Measurements from ENCODE around the gene IL1RAPL1.

DNA sequence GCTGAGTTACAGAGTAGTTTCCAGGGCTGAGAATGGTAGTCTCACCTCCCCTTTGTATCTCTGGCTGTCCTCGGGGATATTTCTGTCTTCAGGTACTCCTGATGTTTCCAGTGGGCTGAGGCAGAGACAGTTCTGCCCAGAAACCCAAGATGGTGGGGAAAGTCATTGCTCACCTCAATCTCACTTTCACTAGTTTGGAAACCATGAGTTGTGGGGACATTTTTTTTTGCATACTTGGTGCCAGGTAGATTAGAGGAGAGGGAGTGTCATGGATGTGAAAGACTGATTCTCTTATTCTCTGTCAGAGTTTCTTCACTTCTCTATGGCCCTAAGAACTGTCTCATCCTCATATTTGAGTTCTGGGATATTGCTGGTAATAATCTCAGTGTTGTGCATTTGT is 919.5 kb downstream of the IL1RAPL1 start:
- TF ChIP-seq CSDC2 (CRISPR knock-in tag; IDR thresholded peaks at IDR 0.05), result no peak
- TF ChIP-seq, protein P1, sequence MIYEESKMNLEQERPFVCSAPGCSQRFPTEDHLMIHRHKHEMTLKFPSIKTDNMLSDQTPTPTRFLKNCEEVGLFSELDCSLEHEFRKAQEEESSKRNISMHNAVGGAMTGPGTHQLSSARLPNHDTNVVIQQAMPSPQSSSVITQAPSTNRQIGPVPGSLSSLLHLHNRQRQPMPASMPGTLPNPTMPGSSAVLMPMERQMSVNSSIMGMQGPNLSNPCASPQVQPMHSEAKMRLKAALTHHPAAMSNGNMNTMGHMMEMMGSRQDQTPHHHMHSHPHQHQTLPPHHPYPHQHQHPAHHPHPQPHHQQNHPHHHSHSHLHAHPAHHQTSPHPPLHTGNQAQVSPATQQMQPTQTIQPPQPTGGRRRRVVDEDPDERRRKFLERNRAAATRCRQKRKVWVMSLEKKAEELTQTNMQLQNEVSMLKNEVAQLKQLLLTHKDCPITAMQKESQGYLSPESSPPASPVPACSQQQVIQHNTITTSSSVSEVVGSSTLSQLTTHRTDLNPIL (CRISPR knock-in tag; IDR thresholded peaks at IDR 0.05; ENCODE audit: low read depth), result no peak

All from SK-N-SH treated with all-trans-retinoic acid at 6 μM for 48 hours (cell line).